WTC11 (cell line): ENCODE results near the gene SCAF4. TPM values are rescaled to one million over a fixed set of nuclear protein-coding genes. Genes with fewer than 3 reads are reported as not detected.
"Not testable (repeated sequence)": the region's sequence is repeated elsewhere in the genome, so short reads cannot be mapped to it uniquely, and the experiment has no call there.

ENCODE experiments used
- ATAC-seq: fragments of 200-7000 bp; cut with Tn5 transposase; 2 replicates; pipeline ENCODE4 v1.10.0; 2021; ENCODE audit warnings: mild to moderate bottlenecking, moderate library complexity
- CTCF ChIA-PET: fragments of 300-600 bp; sonication (Branson Sonifier 250); formaldehyde crosslinking; loops from one replicate; lab custom pipeline; 2021; ENCODE audit warnings: antibody characterized with exemption; lab: Charles Lee
- POLR2A ChIA-PET: fragments of 350-600 bp; sonication (Branson Sonifier 250); formaldehyde crosslinking; loops from one replicate; lab custom pipeline; 2021; ENCODE audit warnings: antibody characterized with exemption; lab: Charles Lee
- DNase-seq: peaks from one replicate; pipeline ENCODE4 v3.0.0; 2021; ENCODE audit warnings: low spot score
- H3K27ac Mint-ChIP-seq: 2 replicates; pipeline ENCODE4 v1.8.0; 2021; ENCODE audit warnings: mixed read lengths
- H3K27me3 Mint-ChIP-seq: 2 replicates; pipeline ENCODE4 v1.8.0; 2021; ENCODE audit warnings: low read depth, mild to moderate bottlenecking, moderate library complexity, mixed read lengths
- H3K36me3 Mint-ChIP-seq: 2 replicates; pipeline ENCODE4 v1.8.0; 2021; ENCODE audit warnings: mixed read lengths
- H3K4me1 Mint-ChIP-seq: 2 replicates; pipeline ENCODE4 v1.8.0; 2022; ENCODE audit warnings: mixed read lengths
- H3K4me3 Mint-ChIP-seq: 2 replicates; pipeline ENCODE4 v1.8.0; 2021; ENCODE audit warnings: mild to moderate bottlenecking, moderate library complexity, mixed read lengths
- H3K9me3 Mint-ChIP-seq: 2 replicates; pipeline ENCODE4 v1.8.0; 2021; ENCODE audit warnings: mixed read lengths
- ATF1 ChIP-seq: sonication (generic); formaldehyde crosslinking; IDR thresholded peaks from 2 replicates; pipeline ENCODE4 v1.8.1; 2023; ENCODE audit warnings: mild to moderate bottlenecking, moderate library complexity, missing genetic modification reagents
- CDX4 ChIP-seq: fragments of 250-450 bp; sonication (Bioruptor Pico); IDR thresholded peaks from 2 replicates; pipeline ENCODE4 v1.9.0; 2021; ENCODE audit warnings: moderate library complexity, mild to moderate bottlenecking, inconsistent platforms, borderline replicate concordance
- E2F1 ChIP-seq: sonication (generic); formaldehyde crosslinking; IDR thresholded peaks from 2 replicates; pipeline ENCODE4 v1.8.0; 2022; ENCODE audit warnings: mild to moderate bottlenecking, missing genetic modification reagents
- FOXK1 ChIP-seq: sonication (generic); formaldehyde crosslinking; IDR thresholded peaks from 2 replicates; pipeline ENCODE4 v1.8.0; 2022; ENCODE audit warnings: mild to moderate bottlenecking, moderate library complexity, missing genetic modification reagents
- GRHL2 ChIP-seq: fragments of 250-450 bp; sonication (Bioruptor Pico); IDR thresholded peaks from 2 replicates; pipeline ENCODE4 v1.8.0; 2022; ENCODE audit warnings: mild to moderate bottlenecking, moderate library complexity; ENCODE audit not compliant: insufficient replicate concordance, severe bottlenecking
- KAT7 ChIP-seq: sonication (generic); formaldehyde crosslinking; IDR thresholded peaks from 2 replicates; pipeline ENCODE4 v1.8.1; 2023; ENCODE audit warnings: missing genetic modification reagents, mild to moderate bottlenecking, borderline replicate concordance
- MXD4 ChIP-seq: fragments of 250-450 bp; sonication (Bioruptor Pico); IDR thresholded peaks from 2 replicates; pipeline ENCODE4 v1.8.0; 2021; ENCODE audit warnings: mild to moderate bottlenecking, moderate library complexity, borderline replicate concordance
- NFYB ChIP-seq: sonication (generic); formaldehyde crosslinking; conservative IDR thresholded peaks from 2 replicates; pipeline ENCODE4 v1.8.0; 2022; ENCODE audit warnings: low read depth, missing genetic modification reagents
- RORB ChIP-seq: fragments of 250-450 bp; sonication (Bioruptor Pico); IDR thresholded peaks from 2 replicates; pipeline ENCODE4 v1.9.0; 2021; ENCODE audit warnings: mild to moderate bottlenecking
- SMAD3 ChIP-seq: sonication (generic); formaldehyde crosslinking; IDR thresholded peaks from 2 replicates; pipeline ENCODE4 v1.8.0; 2022; ENCODE audit warnings: missing genetic modification reagents, mild to moderate bottlenecking, borderline replicate concordance
- ZNF532 ChIP-seq: fragments of 250-450 bp; sonication (Bioruptor Pico); IDR thresholded peaks from 2 replicates; pipeline ENCODE4 v1.9.0; 2021; ENCODE audit warnings: mild to moderate bottlenecking, borderline replicate concordance
- ZSCAN18 ChIP-seq: fragments of 250-450 bp; sonication (Bioruptor Pico); IDR thresholded peaks from 2 replicates; pipeline ENCODE4 v2.1.2; 2022; ENCODE audit warnings: mild to moderate bottlenecking, moderate library complexity
- total RNA-seq: library from RNA; stranded (reverse); gene quantifications from 3 replicates; pipeline ENCODE4 v1.2.3, GENCODE V29; 2021
- TF ChIP-seq, protein P1 (sequence below): sonication (generic); formaldehyde crosslinking; IDR thresholded peaks from 2 replicates; pipeline ENCODE4 v1.8.1; 2022; ENCODE audit warnings: missing genetic modification reagents, borderline replicate concordance

The SCAF4 gene
- total RNA-seq, 1 experiment from 2014 or later, result 54.0 TPM

- POLR2A ChIA-PET, result not testable (repeated sequence)
- H3K9me3 Mint-ChIP-seq, result peaks cover 13% of the 10 kb centered on the region
Measured at GRCh38 chr21:31654821-31655580, 76.9 kb downstream of the SCAF4 start.

GRCh38 chr21:31654340-31654739, 77.6 kb downstream of the SCAF4 start:
- TF ChIP-seq FOXK1 (CRISPR knock-in tag) (no peak), ZNF532 (CRISPR knock-in tag) (no peak), CDX4 (CRISPR knock-in tag) (no peak), E2F1 (CRISPR knock-in tag) (no peak), MXD4 (no peak), KAT7 (CRISPR knock-in tag) (no peak), ZSCAN18 (CRISPR knock-in tag) (no peak), SMAD3 (CRISPR knock-in tag) (no peak), GRHL2 (CRISPR knock-in tag) (no peak), ATF1 (no peak), RORB (CRISPR knock-in tag) (no peak)
- TF ChIP-seq, protein P1, sequence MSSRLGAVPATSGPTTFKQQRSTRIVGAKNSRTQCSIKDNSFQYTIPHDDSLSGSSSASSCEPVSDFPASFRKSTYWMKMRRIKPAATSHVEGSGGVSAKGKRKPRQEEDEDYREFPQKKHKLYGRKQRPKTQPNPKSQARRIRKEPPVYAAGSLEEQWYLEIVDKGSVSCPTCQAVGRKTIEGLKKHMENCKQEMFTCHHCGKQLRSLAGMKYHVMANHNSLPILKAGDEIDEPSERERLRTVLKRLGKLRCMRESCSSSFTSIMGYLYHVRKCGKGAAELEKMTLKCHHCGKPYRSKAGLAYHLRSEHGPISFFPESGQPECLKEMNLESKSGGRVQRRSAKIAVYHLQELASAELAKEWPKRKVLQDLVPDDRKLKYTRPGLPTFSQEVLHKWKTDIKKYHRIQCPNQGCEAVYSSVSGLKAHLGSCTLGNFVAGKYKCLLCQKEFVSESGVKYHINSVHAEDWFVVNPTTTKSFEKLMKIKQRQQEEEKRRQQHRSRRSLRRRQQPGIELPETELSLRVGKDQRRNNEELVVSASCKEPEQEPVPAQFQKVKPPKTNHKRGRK (CRISPR knock-in tag), result no peak
- TF ChIP-seq, all 79 proteins: peak for 0
- Mint-ChIP-seq H3K27me3 (no peaks in the 10 kb centered on the region), H3K36me3 (peaks cover 6% of the 10 kb centered on the region), H3K4me3 (no peak overlapping the region), H3K27ac (no peak overlapping the region), H3K4me1 (peaks cover 4% of the 10 kb centered on the region), H3K9me3 (peaks cover 13% of the 10 kb centered on the region)
- DNase-seq, result peak; percentile 35
- ATAC-seq, result peak; percentile 36
- CTCF ChIA-PET, result interaction anchor here (1.3 kb wide), 1 partner anchor 45 kb away, joined by 4 read pairs; no protein-coding TSS in a partner anchor
- POLR2A ChIA-PET, result no interaction called here

More at GRCh38 chr21:31654821-31655580, 76.9 kb downstream of the SCAF4 start:
- not testable (repeated sequence) for H3K27ac Mint-ChIP-seq, H3K27me3 Mint-ChIP-seq, ATAC-seq, DNase-seq
- TF ChIP-seq NFYB (CRISPR knock-in tag), result peak; percentile 51; the same call in 1 of the 2 replicates
- TF ChIP-seq, all 79 proteins: peak for 1; not testable (repeated sequence) for 78
- not testable (repeated sequence) for H3K4me3 Mint-ChIP-seq, H3K4me1 Mint-ChIP-seq, H3K36me3 Mint-ChIP-seq
- CTCF ChIA-PET, result interaction anchor here (1.3 kb wide), 1 partner anchor 46 kb away, joined by 4 read pairs; no protein-coding TSS in a partner anchor

- POLR2A ChIA-PET, ATAC-seq, CTCF ChIA-PET, H3K27ac Mint-ChIP-seq, H3K27me3 Mint-ChIP-seq, H3K4me1 Mint-ChIP-seq, H3K4me3 Mint-ChIP-seq, H3K36me3 Mint-ChIP-seq, DNase-seq: not testable (repeated sequence)
- H3K9me3 Mint-ChIP-seq, result peaks cover 17% of the 10 kb centered on the region
Measured at GRCh38 chr21:31651491-31651890, 80.4 kb downstream of the SCAF4 start.
